ENCODE measurements around the gene VPREB3.

DNA sequence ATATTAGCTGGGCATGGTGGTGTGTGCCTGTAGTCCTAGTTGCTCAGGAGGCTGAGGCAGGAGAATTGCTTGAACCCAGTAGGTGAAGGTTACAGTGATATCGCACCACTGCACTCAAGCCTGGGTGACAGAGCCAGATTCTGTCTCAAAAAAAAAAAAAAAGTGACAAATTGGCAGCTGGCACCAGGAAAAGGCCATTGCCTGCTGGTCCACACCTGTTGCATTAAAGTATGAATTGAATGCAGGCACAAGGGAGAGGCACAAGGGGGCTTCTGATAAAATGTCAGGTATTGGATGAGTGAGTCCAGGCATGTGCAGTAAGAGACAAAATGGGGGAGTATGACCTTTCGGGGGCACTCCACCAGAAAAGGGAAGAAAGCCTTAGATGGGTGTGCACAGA lies 31.5 kb downstream of the VPREB3 start:
- TF ChIP-seq, protein P1, sequence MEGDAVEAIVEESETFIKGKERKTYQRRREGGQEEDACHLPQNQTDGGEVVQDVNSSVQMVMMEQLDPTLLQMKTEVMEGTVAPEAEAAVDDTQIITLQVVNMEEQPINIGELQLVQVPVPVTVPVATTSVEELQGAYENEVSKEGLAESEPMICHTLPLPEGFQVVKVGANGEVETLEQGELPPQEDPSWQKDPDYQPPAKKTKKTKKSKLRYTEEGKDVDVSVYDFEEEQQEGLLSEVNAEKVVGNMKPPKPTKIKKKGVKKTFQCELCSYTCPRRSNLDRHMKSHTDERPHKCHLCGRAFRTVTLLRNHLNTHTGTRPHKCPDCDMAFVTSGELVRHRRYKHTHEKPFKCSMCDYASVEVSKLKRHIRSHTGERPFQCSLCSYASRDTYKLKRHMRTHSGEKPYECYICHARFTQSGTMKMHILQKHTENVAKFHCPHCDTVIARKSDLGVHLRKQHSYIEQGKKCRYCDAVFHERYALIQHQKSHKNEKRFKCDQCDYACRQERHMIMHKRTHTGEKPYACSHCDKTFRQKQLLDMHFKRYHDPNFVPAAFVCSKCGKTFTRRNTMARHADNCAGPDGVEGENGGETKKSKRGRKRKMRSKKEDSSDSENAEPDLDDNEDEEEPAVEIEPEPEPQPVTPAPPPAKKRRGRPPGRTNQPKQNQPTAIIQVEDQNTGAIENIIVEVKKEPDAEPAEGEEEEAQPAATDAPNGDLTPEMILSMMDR (IDR thresholded peaks at IDR 0.05; ENCODE audit: low read depth, low read length), result no peak
- no peak for TF ChIP-seq EZH2phosphoT487 (IDR thresholded peaks at IDR 0.05; ENCODE audit: low read depth)
